ENCODE measurements around the gene CEP85L. TPM values are rescaled to one million over a fixed set of nuclear protein-coding genes. Genes with fewer than 3 reads are reported as not detected.

Gene CEP85L
- total RNA-seq, 4 donors from 2014 or later: 15.6 to 22.8 (median 21.9) TPM

DNA sequence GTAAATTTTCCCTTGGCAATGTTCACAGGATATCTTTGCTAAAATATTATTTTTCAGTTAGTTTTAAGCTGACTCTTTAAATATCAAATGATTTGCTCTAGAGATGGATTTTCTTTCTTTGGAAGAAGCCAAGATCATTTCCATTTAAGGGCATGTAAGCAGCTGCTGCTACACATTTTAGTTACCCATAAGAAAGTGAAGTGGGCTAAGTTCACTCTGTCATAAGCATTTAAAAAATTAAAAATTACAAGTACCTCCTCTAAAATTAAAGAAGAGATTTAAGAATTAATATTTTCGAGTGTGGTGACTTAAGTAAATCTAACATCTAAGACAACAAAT is 104.5 kb downstream of the CEP85L start:
- in situ Hi-C loops (cut with MboI; ENCODE audit: low sequenced_read_pairs in 4 of 4) (loop anchor here in 1 of 4 donors (25.0 kb wide), 1 partner anchor 260 kb away; no protein-coding TSS in a partner anchor), intact Hi-C loops (cut with DNase I; ENCODE audit: low total_unique reads) (no loop called here)
- H3K27me3 ChIP-seq: no peaks in the 10 kb centered on the region
- ATAC-seq (no peak), DNase-seq (no peak)
- no peaks in the 10 kb centered on the region for H3K36me3 ChIP-seq
- peak overlapping the region; percentile 88 to 95 (median 94) for H3K27ac ChIP-seq
- H3K4me3 ChIP-seq: peak overlapping the region; percentile 34 to 65 (median 52)
- H3K4me1 ChIP-seq: peaks cover 24 to 33% of the 10 kb centered on the region in 2 donors
- H3K9me3 ChIP-seq: no peaks in the 10 kb centered on the region
- TF ChIP-seq POLR2A (IDR thresholded peaks at IDR 0.05): no peak
- TF ChIP-seq, protein P1, sequence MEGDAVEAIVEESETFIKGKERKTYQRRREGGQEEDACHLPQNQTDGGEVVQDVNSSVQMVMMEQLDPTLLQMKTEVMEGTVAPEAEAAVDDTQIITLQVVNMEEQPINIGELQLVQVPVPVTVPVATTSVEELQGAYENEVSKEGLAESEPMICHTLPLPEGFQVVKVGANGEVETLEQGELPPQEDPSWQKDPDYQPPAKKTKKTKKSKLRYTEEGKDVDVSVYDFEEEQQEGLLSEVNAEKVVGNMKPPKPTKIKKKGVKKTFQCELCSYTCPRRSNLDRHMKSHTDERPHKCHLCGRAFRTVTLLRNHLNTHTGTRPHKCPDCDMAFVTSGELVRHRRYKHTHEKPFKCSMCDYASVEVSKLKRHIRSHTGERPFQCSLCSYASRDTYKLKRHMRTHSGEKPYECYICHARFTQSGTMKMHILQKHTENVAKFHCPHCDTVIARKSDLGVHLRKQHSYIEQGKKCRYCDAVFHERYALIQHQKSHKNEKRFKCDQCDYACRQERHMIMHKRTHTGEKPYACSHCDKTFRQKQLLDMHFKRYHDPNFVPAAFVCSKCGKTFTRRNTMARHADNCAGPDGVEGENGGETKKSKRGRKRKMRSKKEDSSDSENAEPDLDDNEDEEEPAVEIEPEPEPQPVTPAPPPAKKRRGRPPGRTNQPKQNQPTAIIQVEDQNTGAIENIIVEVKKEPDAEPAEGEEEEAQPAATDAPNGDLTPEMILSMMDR (IDR thresholded peaks at IDR 0.05 in 4 of 5, conservative IDR thresholded peaks at IDR 0.05 in 1 of 5): no peak

DNA sequence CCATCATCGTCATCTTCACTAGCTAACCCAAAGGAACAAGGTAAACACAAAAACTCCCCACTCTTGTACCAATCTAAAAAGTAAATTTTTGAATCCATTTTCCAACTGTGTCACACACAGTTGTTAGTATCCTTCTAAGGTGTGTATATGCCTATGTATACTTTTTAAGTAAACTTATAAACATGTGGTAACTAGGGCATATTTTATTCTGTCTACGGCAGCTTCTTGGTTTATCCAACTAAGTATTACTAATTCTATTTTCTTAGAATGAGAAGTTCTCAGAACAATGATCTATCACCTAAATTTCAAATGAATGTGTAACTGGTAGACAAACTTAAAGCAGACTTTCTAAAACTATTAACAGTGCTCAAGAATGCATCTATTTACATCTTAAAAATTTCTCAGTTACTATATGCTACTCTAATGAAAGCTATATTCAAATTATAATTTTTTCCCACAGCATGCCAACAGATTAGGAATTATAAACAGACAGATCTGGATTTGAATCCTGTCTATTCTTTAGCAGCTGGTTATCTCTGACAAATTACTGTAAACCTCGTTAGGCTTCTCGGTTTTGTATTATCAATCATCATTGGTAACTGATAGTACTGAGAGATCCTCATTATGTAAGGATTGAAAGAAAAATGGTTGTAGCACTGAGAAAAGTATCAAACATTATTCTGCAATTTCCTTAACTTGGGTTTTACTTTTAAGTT is 105.1 kb downstream of the CEP85L start:
- Histone ChIP-seq H3K36me3 (no peaks in the 10 kb centered on the region), H3K4me1 (peaks cover 18 to 28% of the 10 kb centered on the region in 2 donors), H3K27ac (peak overlapping the region; percentile 88 to 95 (median 94)), H3K27me3 (no peaks in the 10 kb centered on the region), H3K9me3 (no peaks in the 10 kb centered on the region), H3K4me3 (no peak overlapping the region)
- TF ChIP-seq, protein P1 (IDR thresholded peaks at IDR 0.05 in 4 of 5, conservative IDR thresholded peaks at IDR 0.05 in 1 of 5): no peak
- TF ChIP-seq POLR2A (IDR thresholded peaks at IDR 0.05): no peak
- DNase-seq: no peak
- intact Hi-C loops (cut with DNase I; ENCODE audit: low total_unique reads) (no loop called here), in situ Hi-C loops (cut with MboI; ENCODE audit: low sequenced_read_pairs in 4 of 4) (loop anchor here in 1 of 4 donors (25.0 kb wide), 1 partner anchor 259 kb away; no protein-coding TSS in a partner anchor)
- ATAC-seq: no peak

DNA sequence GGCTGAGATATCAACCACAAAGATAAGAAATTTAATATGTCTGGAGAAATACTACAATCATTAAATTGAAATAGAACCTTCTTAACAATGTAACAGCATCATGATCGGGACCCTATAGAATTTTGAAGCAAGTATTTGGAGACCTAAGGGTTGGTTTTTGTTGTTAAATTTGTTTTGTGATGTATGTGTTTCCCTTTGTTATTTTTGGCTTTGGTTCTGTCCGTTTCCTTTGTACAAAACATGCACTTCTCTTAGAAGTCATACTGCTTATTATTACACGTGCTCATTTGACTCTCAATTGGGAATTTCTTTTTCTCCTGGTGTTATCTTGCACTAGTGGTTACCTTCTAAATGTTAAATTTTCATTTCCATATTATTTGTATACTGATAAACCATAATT is 107.3 kb downstream of the CEP85L start:
- H3K4me3 ChIP-seq: no peak overlapping the region

DNA sequence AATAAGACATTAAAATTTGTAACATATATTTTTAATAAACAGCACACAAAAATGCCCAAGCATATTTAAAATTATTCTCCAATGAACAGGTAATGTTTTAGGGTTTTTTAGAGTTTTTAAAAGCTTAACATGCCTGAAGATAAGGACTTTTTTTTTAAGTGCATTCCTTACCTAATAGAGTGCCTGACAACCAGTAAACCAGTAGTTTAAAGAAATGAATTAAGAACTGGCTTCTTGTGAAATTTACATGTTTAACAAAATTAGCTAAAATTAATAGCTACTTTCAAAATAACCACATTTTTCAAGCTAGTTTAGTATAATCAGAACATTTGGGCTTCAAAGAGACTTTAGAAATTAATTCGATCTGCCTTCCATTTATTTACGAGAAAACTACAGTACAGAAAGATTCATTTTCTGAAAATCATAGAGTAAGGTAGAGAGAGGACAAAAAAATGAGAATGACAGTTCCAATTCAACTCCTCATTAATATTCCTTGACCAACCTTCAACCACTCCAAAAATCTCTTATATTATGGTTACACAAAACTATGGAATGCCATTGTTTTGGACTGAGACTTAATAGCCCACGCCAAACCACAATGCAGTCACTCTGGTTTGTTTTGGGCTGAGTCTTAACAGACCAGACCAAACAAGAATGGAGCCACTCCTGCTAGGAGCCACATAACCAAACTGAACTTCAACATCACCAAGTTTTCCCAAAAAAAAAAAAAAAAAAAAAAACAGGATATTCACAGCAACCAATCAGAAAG is 109.0 kb downstream of the CEP85L start:
- in situ Hi-C loops (cut with MboI; ENCODE audit: low sequenced_read_pairs in 4 of 4): loop anchor here in 1 of 4 donors (25.0 kb wide), 1 partner anchor 255 kb away; no protein-coding TSS in a partner anchor
- H3K27ac ChIP-seq: peak overlapping the region in 1 of 4 donors; percentile 88
- no peak for TF ChIP-seq POLR2A (IDR thresholded peaks at IDR 0.05)
- TF ChIP-seq, protein P1 (IDR thresholded peaks at IDR 0.05 in 4 of 5, conservative IDR thresholded peaks at IDR 0.05 in 1 of 5): no peak
- peaks cover 22 to 49% of the 10 kb centered on the region in 2 donors for H3K4me1 ChIP-seq
- DNase-seq (no peak), ATAC-seq (no peak)
- H3K36me3 ChIP-seq: no peaks in the 10 kb centered on the region
- H3K4me3 ChIP-seq: no peak overlapping the region
- intact Hi-C loops (cut with DNase I; ENCODE audit: low total_unique reads): no loop called here
- H3K27me3 ChIP-seq: no peaks in the 10 kb centered on the region
- H3K9me3 ChIP-seq: no peaks in the 10 kb centered on the region

More for the DNA sequence above, 107.3 kb downstream of the CEP85L start:
- Histone ChIP-seq H3K9me3 (no peaks in the 10 kb centered on the region), H3K27ac (peak overlapping the region; percentile 9 to 88 (median 33)), H3K27me3 (no peaks in the 10 kb centered on the region), H3K4me1 (peaks cover 13 to 40% of the 10 kb centered on the region in 2 donors), H3K36me3 (no peaks in the 10 kb centered on the region)
- intact Hi-C loops (cut with DNase I; ENCODE audit: low total_unique reads): loop anchor here (2.0 kb wide), 1 partner anchor 29 kb away; no protein-coding TSS in a partner anchor
- ATAC-seq (no peak), DNase-seq (no peak)
- in situ Hi-C loops (cut with MboI; ENCODE audit: low sequenced_read_pairs in 4 of 4): loop anchor here in 1 of 4 donors (25.0 kb wide), 1 partner anchor 257 kb away; no protein-coding TSS in a partner anchor
- TF ChIP-seq POLR2A (IDR thresholded peaks at IDR 0.05): no peak
- TF ChIP-seq, protein P1 (IDR thresholded peaks at IDR 0.05 in 4 of 5, conservative IDR thresholded peaks at IDR 0.05 in 1 of 5): no peak

All from gastrocnemius medialis (tissue), 4 donors.